NCI-H2196 (cell line): Measurements from ENCODE around the gene ASCC1.

Experiments used
- DNase-seq: peaks from one replicate; lab custom pipeline; 2025; ENCODE audit not compliant: unreplicated experiment; lab: John Stamatoyannopoulos, UW

The ASCC1 gene

GRCh38 chr10:72105098-72105475, 111.0 kb downstream of the ASCC1 start:
- no peak for DNase-seq

DNA sequence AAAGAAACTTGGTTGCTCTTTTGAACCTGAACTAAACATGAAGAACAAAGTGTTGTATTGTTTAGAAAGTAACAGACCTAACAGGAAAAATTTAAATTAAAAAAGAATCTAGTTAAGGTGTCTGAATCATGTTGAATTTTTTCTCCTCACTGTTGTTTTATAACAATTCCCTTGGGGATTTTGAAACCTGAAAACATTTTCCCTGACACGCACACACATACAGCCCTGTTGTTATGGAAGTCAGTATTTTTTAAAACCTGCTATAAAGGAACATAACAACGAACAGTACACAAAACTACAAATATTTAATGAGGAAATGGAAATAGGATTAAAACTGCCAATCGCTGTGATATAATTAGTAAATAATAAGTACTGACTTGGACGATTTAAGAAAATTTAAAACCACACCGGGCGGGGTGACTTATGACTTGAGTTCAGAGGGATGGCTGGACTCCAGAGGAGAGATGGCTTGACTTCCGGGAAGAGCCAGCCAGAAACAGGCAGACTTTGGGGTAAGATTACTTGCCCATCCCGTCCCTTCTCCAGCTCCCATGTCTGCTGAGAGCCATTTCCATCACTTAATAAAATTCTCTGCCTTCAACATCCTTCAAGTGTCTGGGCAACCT, 111.5 kb downstream of the ASCC1 start:
- no peak for DNase-seq

GRCh38 chr10:72099600-72099921, 116.5 kb downstream of the ASCC1 start:
- no peak for DNase-seq

DNA sequence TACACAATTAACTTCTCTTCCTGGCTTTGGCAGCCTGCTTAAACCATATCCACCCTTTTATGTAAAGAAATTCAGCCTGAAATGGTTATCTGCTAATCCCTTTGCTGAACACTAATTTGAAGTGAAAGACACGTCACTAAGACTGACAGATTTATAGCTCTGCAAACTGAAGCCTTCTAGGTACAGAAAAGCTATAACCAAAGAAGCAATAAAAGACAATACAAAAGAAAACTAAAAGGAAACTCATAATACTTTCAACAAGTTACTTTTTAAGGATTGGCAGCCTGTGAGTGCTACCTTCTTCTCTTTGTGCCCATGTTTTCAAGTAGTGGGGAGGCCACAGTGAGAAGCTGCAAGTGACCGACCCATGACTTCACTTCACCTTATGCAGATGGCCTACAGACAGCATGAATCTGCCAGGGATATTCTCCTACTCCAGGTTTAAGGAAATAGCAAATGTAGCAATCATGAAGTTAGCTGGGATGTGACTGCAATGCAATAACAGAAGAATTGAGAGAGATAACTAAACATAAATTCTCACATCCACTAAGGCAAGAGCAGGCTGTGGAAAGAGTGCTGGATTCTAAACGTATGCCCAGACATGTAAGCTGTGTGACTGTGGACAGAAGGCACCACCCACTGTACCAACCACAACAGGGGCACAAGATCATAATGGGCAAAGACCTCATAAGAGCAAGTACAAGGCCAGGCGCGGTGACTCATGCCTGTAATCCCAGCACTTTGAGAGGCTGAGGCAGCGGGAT, 117.1 kb downstream of the ASCC1 start:
- DNase-seq, result no peak

DNA sequence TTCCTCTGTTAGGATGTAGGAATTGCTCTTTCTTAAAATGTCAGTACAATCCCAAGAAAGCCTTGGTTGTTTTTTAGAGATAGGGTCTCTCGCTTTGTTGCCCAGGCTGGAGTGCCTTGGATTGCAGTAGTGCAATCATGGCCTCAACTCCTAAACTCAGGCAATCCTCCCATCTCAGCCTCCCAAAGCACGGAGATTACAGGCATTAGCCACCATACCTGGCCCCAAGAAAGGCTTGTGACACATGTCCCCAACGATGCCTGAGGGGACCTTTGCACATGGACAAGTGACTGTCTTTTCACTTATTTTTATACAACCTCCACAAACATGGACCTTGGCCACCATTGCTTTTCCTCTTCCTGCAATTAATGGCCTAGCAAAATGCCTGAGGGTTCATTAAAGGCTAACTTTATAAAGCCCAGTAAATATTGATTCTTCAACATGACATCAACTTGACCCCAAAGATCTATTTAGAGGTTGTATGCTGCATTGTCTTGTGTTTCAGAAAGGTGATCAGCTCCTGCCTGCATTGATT, 117.7 kb downstream of the ASCC1 start:
- DNase-seq, result no peak

- no peak for DNase-seq
Measured at GRCh38 chr10:72097448-72098300, 118.4 kb downstream of the ASCC1 start.

DNA sequence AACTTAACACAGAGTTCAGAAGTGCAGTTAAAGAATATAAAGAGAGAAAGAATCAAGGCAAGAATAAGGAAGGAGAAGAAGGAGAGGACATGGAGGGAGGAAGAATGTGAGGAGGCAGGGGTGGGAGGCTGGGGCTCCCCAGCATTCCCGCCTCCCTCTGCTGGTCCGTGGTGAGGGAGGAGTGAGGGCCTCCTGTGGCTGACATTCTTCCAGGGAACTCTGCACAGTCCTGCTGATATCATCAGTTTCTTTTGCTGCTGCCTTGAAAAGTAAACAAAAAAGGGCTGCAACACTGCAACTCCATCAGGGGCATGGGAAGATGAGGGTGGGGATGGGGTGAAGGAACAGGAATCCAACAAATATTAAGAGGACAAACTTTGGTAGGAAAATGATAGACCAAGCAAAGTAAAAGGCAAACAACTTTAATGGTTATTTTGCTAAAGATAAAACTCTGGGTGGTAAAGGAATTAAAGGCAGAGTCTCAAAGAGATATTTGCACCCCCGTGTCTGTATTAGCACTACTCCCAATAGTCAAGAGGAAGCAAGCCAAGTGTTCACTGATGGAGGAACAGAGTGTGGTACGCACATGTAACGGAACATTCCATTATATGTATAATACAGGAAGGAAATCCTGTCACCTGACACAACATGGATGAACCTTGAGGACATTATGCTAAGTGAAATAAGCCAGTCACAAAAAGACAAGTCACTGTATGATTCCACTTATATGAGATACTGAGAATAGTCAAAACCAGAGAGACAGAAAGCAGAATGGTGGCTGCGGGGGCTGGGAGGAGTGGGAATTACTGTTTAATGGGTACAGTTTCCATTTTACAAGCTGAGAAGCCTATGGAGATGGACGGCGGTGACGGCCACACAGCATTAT, 119.7 kb downstream of the ASCC1 start:
- no peak for DNase-seq

DNA sequence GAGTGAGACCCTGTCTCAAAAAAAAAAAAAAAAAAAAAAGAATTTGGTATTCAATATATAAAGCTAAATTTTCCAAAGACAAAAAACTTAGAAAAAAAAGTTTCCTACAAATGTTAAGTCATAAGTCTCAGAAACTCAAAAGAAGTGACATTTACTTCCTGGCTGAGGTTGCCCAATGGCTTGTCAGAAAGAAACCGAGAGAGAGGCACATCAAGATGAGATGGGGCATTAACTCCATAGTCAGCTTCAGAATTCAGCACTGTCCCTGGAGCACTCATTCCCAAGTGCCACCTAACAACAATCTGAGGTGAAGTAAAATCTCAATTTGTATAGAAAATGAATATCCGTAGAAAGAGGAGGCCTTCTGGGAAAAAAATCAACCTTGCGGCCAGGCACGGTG, 120.9 kb downstream of the ASCC1 start:
- no peak for DNase-seq

GRCh38 chr10:72094574-72094973, 121.5 kb downstream of the ASCC1 start:
- no peak for DNase-seq

DNA sequence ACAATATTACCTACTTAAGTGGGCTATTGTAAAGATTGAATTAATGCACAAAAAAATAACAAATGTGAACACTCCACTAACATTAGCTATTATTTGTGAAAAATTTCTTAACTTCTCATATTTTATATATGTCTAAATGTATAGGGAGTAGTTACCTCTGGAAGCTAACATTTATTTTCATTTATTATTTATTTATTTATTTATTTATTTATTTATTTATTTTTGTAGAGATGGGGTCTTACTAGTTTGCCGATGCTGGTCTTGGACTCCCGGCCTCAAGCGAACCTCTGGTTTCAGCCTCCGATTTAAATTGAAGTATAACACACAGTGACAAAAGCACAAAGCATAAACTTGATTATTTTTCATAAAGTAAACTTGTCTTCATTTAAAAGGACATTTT, 122.6 kb downstream of the ASCC1 start:
- no peak for DNase-seq

GRCh38 chr10:72092987-72093386, 123.1 kb downstream of the ASCC1 start:
- no peak for DNase-seq

DNA sequence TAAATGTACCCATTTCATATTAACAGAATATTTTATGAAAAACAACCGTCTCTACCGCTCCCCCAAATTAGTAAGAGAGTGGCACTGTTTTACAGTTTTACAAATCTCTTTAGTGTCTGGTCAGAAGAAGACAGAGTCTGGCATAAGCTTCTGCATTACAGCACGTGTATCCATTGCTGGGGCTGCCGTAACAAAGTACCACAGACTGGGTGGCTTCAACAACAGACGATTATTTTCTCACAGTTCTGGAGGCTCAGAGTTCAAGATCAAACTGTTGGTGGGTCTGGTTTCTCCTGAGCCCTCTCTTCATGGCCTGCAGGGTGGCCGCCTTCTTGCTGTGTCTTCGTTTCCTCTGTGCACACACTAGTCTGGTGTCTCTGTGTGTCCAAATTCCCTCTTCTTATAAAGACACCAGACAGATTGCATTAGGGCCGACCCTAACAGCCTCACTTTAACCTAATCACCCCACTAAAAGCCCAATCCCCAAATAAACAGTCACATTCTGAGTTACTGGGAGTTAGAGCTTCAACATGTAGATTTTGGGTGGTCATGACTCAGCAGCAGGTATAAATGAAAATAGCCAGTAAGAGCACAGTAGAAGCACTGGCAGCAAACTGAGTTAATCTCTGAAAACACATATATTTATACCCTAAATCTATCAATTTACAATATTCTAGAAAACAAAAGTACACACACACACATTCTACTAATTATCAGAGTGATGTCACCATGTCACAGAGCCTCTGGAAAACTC, 123.7 kb downstream of the ASCC1 start:
- DNase-seq, result no peak

DNA sequence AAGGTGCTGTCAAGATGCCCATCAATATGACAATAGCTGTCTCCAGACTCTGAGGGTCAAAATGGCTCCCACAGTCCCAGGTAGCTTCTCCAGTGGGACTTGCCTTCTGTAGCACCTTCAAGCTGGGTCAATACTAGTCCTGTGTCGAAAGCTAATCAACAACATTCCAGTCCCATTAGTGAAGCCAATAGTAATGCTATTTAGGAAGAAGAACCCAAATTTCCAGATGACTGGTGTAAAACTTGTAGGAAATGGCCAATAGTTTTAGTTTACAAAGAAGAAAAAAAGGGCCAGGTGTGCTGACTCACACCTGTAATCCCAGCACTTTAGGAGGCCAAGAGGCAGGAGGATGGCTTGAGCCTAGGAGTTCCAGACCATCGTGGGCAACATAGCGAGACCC, 125.8 kb downstream of the ASCC1 start:
- no peak for DNase-seq

GRCh38 chr10:72089618-72090017, 126.5 kb downstream of the ASCC1 start:
- no peak for DNase-seq

GRCh38 chr10:72088889-72089575, 127.0 kb downstream of the ASCC1 start:
- no peak for DNase-seq

- DNase-seq, result no peak
Measured at GRCh38 chr10:72087969-72088888, 127.8 kb downstream of the ASCC1 start, which contains the start of gene SPOCK2. Gene SPOCK2 (minus strand): TSS chr10:72088551. CDS start chr10:72088328, 223 bp downstream.

- DNase-seq, result no peak
Measured at GRCh38 chr10:72087392-72087968, 128.6 kb downstream of the ASCC1 start.
